Nephron progenitor cell (in vitro differentiated cells): ENCODE data around the gene JPT2.
A peak's percentile ranks its signal among the peaks of the same experiment; 100 is the strongest.

Experiments used
- DNase-seq: peaks from one replicate; pipeline ENCODE4 v3.0.0; 2021
- H3K27ac Mint-ChIP-seq: 2 replicates; pipeline ENCODE4 v1.8.0; 2021; ENCODE audit warnings: mild to moderate bottlenecking, moderate library complexity, mixed read lengths
- H3K27me3 Mint-ChIP-seq: 2 replicates; pipeline ENCODE4 v1.8.0; 2021; ENCODE audit warnings: mild to moderate bottlenecking, low read depth, mixed read lengths; ENCODE audit not compliant: poor library complexity
- H3K36me3 Mint-ChIP-seq: 2 replicates; pipeline ENCODE4 v1.8.0; 2021; ENCODE audit warnings: low read depth, mixed read lengths
- H3K4me1 Mint-ChIP-seq: 2 replicates; pipeline ENCODE4 v1.8.0; 2021; ENCODE audit warnings: mixed read lengths
- H3K4me3 Mint-ChIP-seq: 2 replicates; pipeline ENCODE4 v1.8.0; 2021; ENCODE audit warnings: mild to moderate bottlenecking, moderate library complexity, mixed read lengths
- H3K9me3 Mint-ChIP-seq: 2 replicates; pipeline ENCODE4 v1.8.0; 2021; ENCODE audit warnings: mild to moderate bottlenecking, moderate library complexity, mixed read lengths
- TF ChIP-seq, protein P1 (sequence below): fragments of 200-600 bp; sonication (generic); IDR thresholded peaks from 2 replicates; pipeline ENCODE4 v1.5.0; 2021; ENCODE audit warnings: antibody characterized with exemption

JPT2 gene

DNA sequence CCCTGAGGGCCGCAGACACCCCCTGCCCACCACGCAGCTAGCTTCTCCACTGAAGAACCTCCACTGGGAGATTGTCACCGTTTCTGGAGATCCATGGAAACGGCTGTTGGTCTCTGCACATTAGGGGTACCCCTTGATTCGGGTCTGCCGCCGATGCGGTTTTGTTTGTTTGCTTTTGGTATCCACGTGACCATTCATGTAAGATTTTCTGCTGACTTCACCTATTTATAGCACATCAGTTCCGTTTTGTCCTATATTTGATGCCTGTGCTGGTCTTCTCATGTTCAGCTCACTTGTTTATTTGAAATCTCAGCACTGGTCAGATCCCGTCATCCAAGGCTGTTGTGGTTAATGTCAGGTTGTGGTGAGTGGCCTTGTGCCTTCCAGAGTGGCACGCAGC lies 44.8 kb upstream of the JPT2 start:
- Mint-ChIP-seq H3K27ac (no peak overlapping the region), H3K36me3 (peaks cover 47% of the 10 kb centered on the region), H3K9me3 (no peaks in the 10 kb centered on the region), H3K4me3 (no peak overlapping the region), H3K27me3 (no peaks in the 10 kb centered on the region), H3K4me1 (no peaks in the 10 kb centered on the region)
- TF ChIP-seq, protein P1, sequence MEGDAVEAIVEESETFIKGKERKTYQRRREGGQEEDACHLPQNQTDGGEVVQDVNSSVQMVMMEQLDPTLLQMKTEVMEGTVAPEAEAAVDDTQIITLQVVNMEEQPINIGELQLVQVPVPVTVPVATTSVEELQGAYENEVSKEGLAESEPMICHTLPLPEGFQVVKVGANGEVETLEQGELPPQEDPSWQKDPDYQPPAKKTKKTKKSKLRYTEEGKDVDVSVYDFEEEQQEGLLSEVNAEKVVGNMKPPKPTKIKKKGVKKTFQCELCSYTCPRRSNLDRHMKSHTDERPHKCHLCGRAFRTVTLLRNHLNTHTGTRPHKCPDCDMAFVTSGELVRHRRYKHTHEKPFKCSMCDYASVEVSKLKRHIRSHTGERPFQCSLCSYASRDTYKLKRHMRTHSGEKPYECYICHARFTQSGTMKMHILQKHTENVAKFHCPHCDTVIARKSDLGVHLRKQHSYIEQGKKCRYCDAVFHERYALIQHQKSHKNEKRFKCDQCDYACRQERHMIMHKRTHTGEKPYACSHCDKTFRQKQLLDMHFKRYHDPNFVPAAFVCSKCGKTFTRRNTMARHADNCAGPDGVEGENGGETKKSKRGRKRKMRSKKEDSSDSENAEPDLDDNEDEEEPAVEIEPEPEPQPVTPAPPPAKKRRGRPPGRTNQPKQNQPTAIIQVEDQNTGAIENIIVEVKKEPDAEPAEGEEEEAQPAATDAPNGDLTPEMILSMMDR: no peak
- DNase-seq: no peak

DNA sequence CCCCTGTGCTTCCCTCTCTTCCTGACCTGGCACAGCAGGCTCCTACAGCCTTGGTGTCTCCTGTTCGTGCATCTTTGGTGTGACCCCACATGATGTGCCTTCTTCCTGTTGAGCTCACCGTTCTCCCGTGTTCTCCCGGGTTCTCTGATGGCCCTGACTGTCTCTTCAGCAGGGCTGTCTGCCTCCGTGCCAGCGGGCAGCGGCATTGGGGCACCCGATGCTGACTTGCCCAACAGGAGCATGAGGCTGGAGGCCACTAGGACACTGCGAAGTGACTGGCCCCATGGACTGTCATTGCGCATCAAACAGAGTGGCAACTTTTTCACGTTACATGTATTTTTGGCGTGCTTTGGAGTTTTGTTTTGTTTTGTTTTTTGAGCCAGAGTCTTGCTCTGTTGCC lies 43.5 kb upstream of the JPT2 start:
- DNase-seq: no peak
- no peaks in the 10 kb centered on the region for H3K27me3 Mint-ChIP-seq
- peaks cover 53% of the 10 kb centered on the region for H3K36me3 Mint-ChIP-seq
- H3K4me3 Mint-ChIP-seq: no peak overlapping the region
- H3K4me1 Mint-ChIP-seq: peaks cover 8% of the 10 kb centered on the region
- TF ChIP-seq, protein P1: no peak
- no peak overlapping the region for H3K27ac Mint-ChIP-seq
- no peaks in the 10 kb centered on the region for H3K9me3 Mint-ChIP-seq

DNA sequence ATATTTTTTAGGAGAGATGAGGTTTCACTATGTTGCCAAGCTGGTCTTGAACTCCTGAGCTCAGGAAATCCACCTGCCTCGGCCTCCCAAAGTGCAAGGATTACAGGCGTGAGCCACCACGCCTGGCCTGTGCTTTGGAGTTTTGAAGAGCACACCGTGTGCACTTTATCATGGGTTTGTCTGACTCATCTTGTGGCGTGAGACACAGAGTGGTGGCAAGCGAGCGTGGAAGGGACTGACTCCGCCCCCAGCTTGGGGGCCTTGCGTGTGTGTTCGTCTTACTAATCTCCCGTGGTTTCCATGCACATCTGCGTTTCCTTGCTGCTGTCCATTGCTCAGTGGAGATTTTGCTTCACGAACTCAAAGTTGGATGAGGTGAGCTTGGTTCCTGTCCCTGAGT lies 43.0 kb upstream of the JPT2 start:
- Mint-ChIP-seq H3K27ac (no peak overlapping the region), H3K36me3 (peaks cover 59% of the 10 kb centered on the region), H3K27me3 (no peaks in the 10 kb centered on the region), H3K4me1 (peaks cover 13% of the 10 kb centered on the region), H3K4me3 (no peak overlapping the region), H3K9me3 (no peaks in the 10 kb centered on the region)
- TF ChIP-seq, protein P1: no peak
- DNase-seq: no peak

DNA sequence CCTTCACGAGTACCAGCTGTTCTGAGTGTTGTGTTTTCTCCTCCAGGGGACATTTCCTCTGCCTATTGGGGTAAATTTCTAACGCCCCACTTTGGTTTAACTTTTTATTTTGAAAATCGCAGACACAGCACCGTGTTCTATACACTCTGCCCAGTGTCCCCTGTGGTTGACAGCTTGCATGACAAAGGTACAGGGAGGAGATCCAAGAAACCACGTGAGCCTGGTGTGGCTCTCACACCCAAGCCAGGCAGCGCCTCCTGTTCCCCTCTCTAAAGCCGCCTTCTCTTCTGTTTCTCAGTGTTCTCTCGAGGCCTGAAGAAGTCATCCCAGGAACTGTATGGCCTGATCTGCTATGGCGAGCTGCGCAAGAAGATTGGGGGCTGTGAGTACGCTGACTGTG lies 40.6 kb upstream of the JPT2 start:
- DNase-seq: no peak
- H3K27me3 Mint-ChIP-seq: no peaks in the 10 kb centered on the region
- H3K27ac Mint-ChIP-seq: no peak overlapping the region
- H3K4me3 Mint-ChIP-seq: no peak overlapping the region
- TF ChIP-seq, protein P1: no peak
- H3K4me1 Mint-ChIP-seq: peaks cover 15% of the 10 kb centered on the region
- peaks cover 81% of the 10 kb centered on the region for H3K36me3 Mint-ChIP-seq
- H3K9me3 Mint-ChIP-seq: no peaks in the 10 kb centered on the region

DNA sequence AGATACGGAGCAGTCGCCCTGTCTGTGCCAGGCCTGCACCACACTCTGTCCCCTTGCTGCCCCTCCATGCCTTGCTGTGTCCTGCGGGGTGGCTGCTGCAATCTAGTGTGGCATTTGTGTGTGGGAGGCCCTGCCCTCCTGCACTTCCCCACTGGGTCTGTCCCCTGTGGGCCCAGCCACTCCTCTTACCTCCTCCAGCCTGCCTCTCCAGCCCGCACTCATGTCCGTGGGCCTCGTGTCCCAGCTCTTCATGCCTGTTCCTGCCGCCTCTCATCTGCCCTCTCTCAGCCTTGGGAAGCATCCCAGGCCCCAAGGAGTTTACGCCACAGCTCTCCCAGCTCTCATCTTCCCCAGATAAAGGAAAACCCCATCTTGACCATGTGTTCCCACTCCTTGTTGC lies 39.3 kb upstream of the JPT2 start:
- no peak for DNase-seq
- Mint-ChIP-seq H3K4me3 (no peak overlapping the region), H3K4me1 (peaks cover 15% of the 10 kb centered on the region), H3K36me3 (peaks cover 80% of the 10 kb centered on the region), H3K27me3 (peaks cover 5% of the 10 kb centered on the region), H3K9me3 (no peaks in the 10 kb centered on the region), H3K27ac (no peak overlapping the region)
- TF ChIP-seq, protein P1: no peak

DNA sequence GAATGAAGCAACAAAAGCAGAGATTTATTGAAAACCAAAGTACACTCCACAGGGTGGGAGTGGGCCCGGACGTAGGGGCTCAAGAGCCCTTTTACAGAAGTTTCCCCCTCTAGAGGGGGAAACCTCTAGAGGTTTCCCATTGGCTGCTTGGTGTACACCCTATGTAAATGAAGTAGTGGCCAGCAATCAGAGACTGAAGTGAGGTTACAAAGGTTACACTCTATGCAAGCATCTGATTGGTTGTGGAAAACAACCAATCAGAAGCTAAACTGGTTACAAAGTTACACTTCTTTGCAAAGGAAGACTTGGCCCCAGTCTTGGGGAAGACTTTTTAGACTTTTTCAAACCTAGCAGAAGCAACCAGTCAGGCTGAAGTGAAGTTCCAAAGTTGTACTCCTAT lies 38.8 kb upstream of the JPT2 start:
- Mint-ChIP-seq H3K27me3 (peaks cover 5% of the 10 kb centered on the region), H3K27ac (peak overlapping the region; percentile 53), H3K4me3 (no peak overlapping the region), H3K4me1 (peaks cover 15% of the 10 kb centered on the region), H3K36me3 (peaks cover 80% of the 10 kb centered on the region), H3K9me3 (no peaks in the 10 kb centered on the region)
- no peak for DNase-seq
- TF ChIP-seq, protein P1: no peak
